HEK293 (cell line): ENCODE results near the gene CFAP57.

Source experiments
- CTCF ChIA-PET: fragments of 350-600 bp; formaldehyde crosslinking; extraction: SDS; loops from one replicate; lab custom pipeline; 2021; ENCODE audit warnings: antibody characterized with exemption; lab: Yijun Ruan, JAX
- POLR2A ChIA-PET: fragments of 300-600 bp; formaldehyde crosslinking; extraction: SDS; loops from one replicate; lab custom pipeline; 2020; ENCODE audit warnings: antibody characterized with exemption, inconsistent platforms; lab: Yijun Ruan, JAX
- H3K27ac ChIP-seq: fragments of 200-500 bp; sonication (Bioruptor generic); 2 replicates; pipeline ENCODE4 v1.5.1; 2014; ENCODE audit warnings: low read depth, low read length, control low read depth, inconsistent platforms; ENCODE audit errors: extremely low read depth
- H3K36me3 ChIP-seq, 2 experiments: fragments of 200-500 bp in 1 of 2; sonication (Bioruptor generic) in 1 of 2; 1 replicate in 1 of 2; 2 replicates in 1 of 2; pipeline ENCODE4 v1.5.1; 2014 to 2017; ENCODE audit warnings: inconsistent platforms in 2 of 2, low read length in 2 of 2; ENCODE audit not compliant: control insufficient read depth in 2 of 2, insufficient read depth in 1 of 2
- H3K4me1 ChIP-seq: fragments of 200-500 bp; sonication (Bioruptor generic); 2 replicates; pipeline ENCODE4 v1.5.1; 2014; ENCODE audit warnings: mild to moderate bottlenecking, low read length, inconsistent platforms; ENCODE audit not compliant: control insufficient read depth, insufficient read depth
- H3K4me3 ChIP-seq: 2 replicates; pipeline ENCODE4 v1.5.1; 2011; ENCODE audit warnings: low read depth, mild to moderate bottlenecking, control low read depth, low read length, moderate library complexity
- H3K9me3 ChIP-seq: fragments of 200-500 bp; sonication (Bioruptor generic); 2 replicates; pipeline ENCODE4 v1.5.1; 2014; ENCODE audit warnings: low read depth, low read length, inconsistent platforms; ENCODE audit not compliant: control insufficient read depth, insufficient read depth
- GLI2 ChIP-seq: fragments of 450-650 bp; formaldehyde crosslinking; IDR thresholded peaks from 2 replicates; pipeline ENCODE4; 2017; ENCODE audit warnings: missing biosample characterization, missing genetic modification characterization, low read depth, borderline replicate concordance
- KLF17 ChIP-seq: fragments of 450-650 bp; formaldehyde crosslinking; IDR thresholded peaks from 2 replicates; pipeline ENCODE4 v1.5.1; 2016; ENCODE audit warnings: missing biosample characterization, missing genetic modification characterization
- KLF9 ChIP-seq: fragments of 450-650 bp; formaldehyde crosslinking; IDR thresholded peaks from 2 replicates; pipeline ENCODE4 v1.5.1; 2016; ENCODE audit warnings: missing biosample characterization, missing genetic modification characterization, low read depth
- PATZ1 ChIP-seq: fragments of 450-650 bp; formaldehyde crosslinking; IDR thresholded peaks from 2 replicates; pipeline ENCODE4 v1.5.1; 2016; ENCODE audit warnings: missing biosample characterization, missing genetic modification characterization
- SETDB1 ChIP-seq: IDR thresholded peaks from one replicate; pipeline ENCODE4 v1.6.1; 2017; ENCODE audit warnings: mild to moderate bottlenecking, low read length, moderate library complexity, mixed read lengths; ENCODE audit not compliant: insufficient read length
- ZBTB48 ChIP-seq: fragments of 450-650 bp; formaldehyde crosslinking; IDR thresholded peaks from 2 replicates; pipeline ENCODE4 v1.5.1; 2016; ENCODE audit warnings: missing biosample characterization, missing genetic modification characterization
- ZFP37 ChIP-seq: fragments of 450-650 bp; formaldehyde crosslinking; IDR thresholded peaks from 2 replicates; pipeline ENCODE4 v1.5.1; 2016; ENCODE audit warnings: missing biosample characterization, missing genetic modification characterization
- ZNF112 ChIP-seq: fragments of 450-650 bp; formaldehyde crosslinking; IDR thresholded peaks from 2 replicates; pipeline ENCODE4 v1.5.0; 2017; ENCODE audit warnings: missing biosample characterization, missing genetic modification characterization
- ZNF114 ChIP-seq: fragments of 450-650 bp; formaldehyde crosslinking; IDR thresholded peaks from 2 replicates; pipeline ENCODE4 v1.5.0; 2017; ENCODE audit warnings: missing biosample characterization, missing genetic modification characterization
- ZNF146 ChIP-seq: fragments of 450-650 bp; formaldehyde crosslinking; IDR thresholded peaks from 2 replicates; pipeline ENCODE4 v1.5.1; 2016; ENCODE audit warnings: missing biosample characterization, missing genetic modification characterization
- ZNF157 ChIP-seq: fragments of 450-650 bp; formaldehyde crosslinking; IDR thresholded peaks from 2 replicates; pipeline ENCODE4 v1.5.1; 2016; ENCODE audit warnings: missing biosample characterization, missing genetic modification characterization
- ZNF16 ChIP-seq: fragments of 450-650 bp; formaldehyde crosslinking; IDR thresholded peaks from 2 replicates; pipeline ENCODE4 v1.5.1; 2016; ENCODE audit warnings: low read depth, missing biosample characterization, missing genetic modification characterization
- ZNF174 ChIP-seq: fragments of 450-650 bp; formaldehyde crosslinking; IDR thresholded peaks from 2 replicates; pipeline ENCODE4 v1.5.0; 2017; ENCODE audit warnings: missing biosample characterization, mild to moderate bottlenecking, missing genetic modification characterization
- ZNF2 ChIP-seq: fragments of 450-650 bp; formaldehyde crosslinking; IDR thresholded peaks from 2 replicates; pipeline ENCODE4 v1.5.1; 2016; ENCODE audit warnings: missing biosample characterization, missing genetic modification characterization
- ZNF366 ChIP-seq: fragments of 450-650 bp; formaldehyde crosslinking; conservative IDR thresholded peaks from 2 replicates; pipeline ENCODE4 v1.5.1; 2016; ENCODE audit warnings: missing biosample characterization, missing genetic modification characterization
- ZNF391 ChIP-seq: fragments of 450-650 bp; formaldehyde crosslinking; IDR thresholded peaks from 2 replicates; pipeline ENCODE4 v1.5.1; 2016; ENCODE audit warnings: low read depth, missing biosample characterization, missing genetic modification characterization, borderline replicate concordance
- ZNF404 ChIP-seq: fragments of 450-650 bp; formaldehyde crosslinking; IDR thresholded peaks from 2 replicates; pipeline ENCODE4 v1.5.1; 2017; ENCODE audit warnings: missing biosample characterization, missing genetic modification characterization
- ZNF48 ChIP-seq: fragments of 450-650 bp; formaldehyde crosslinking; IDR thresholded peaks from 2 replicates; pipeline ENCODE4 v1.5.1; 2016; ENCODE audit warnings: missing biosample characterization, missing genetic modification characterization
- ZNF510 ChIP-seq: fragments of 450-650 bp; formaldehyde crosslinking; IDR thresholded peaks from 2 replicates; pipeline ENCODE4 v1.5.1; 2018; ENCODE audit warnings: mild to moderate bottlenecking, missing genetic modification characterization, missing biosample characterization; ENCODE audit not compliant: insufficient replicate concordance
- ZNF529 ChIP-seq: fragments of 450-650 bp; formaldehyde crosslinking; IDR thresholded peaks from 2 replicates; pipeline ENCODE4 v1.5.1; 2017; ENCODE audit warnings: missing genetic modification characterization, missing biosample characterization; ENCODE audit not compliant: insufficient replicate concordance
- ZNF558 ChIP-seq: fragments of 450-650 bp; formaldehyde crosslinking; IDR thresholded peaks from 2 replicates; pipeline ENCODE4 v1.5.1; 2016; ENCODE audit warnings: missing biosample characterization, missing genetic modification characterization
- ZNF585B ChIP-seq: fragments of 450-650 bp; formaldehyde crosslinking; IDR thresholded peaks from 2 replicates; pipeline ENCODE4 v1.5.1; 2016; ENCODE audit warnings: missing biosample characterization, missing genetic modification characterization
- ZNF596 ChIP-seq: fragments of 450-650 bp; IDR thresholded peaks from 2 replicates; pipeline ENCODE4 v1.5.0; 2018; ENCODE audit warnings: missing biosample characterization, mild to moderate bottlenecking, missing genetic modification characterization, moderate library complexity
- ZNF654 ChIP-seq: fragments of 450-650 bp; formaldehyde crosslinking; IDR thresholded peaks from 2 replicates; pipeline ENCODE4 v1.5.1; 2016; ENCODE audit warnings: low read depth, missing biosample characterization, missing genetic modification characterization
- ZNF692 ChIP-seq: fragments of 450-650 bp; formaldehyde crosslinking; IDR thresholded peaks from 2 replicates; pipeline ENCODE4 v1.5.1; 2016; ENCODE audit warnings: missing biosample characterization, missing genetic modification characterization
- ZNF747 ChIP-seq: fragments of 450-650 bp; formaldehyde crosslinking; IDR thresholded peaks from 2 replicates; pipeline ENCODE4 v1.5.1; 2016; ENCODE audit warnings: missing biosample characterization, missing genetic modification characterization
- ZSCAN18 ChIP-seq: fragments of 450-650 bp; formaldehyde crosslinking; IDR thresholded peaks from 2 replicates; pipeline ENCODE4 v1.5.1; 2016; ENCODE audit warnings: missing biosample characterization, missing genetic modification characterization

CFAP57 gene

GRCh38 chr1:43274804-43275180, 102.7 kb downstream of the CFAP57 start:
- Histone ChIP-seq H3K27ac (no peak overlapping the region), H3K4me1 (no peaks in the 10 kb centered on the region), H3K9me3 (no peaks in the 10 kb centered on the region), H3K36me3 (no peaks in the 10 kb centered on the region), H3K4me3 (no peak overlapping the region)
- POLR2A ChIA-PET, result no interaction called here
- CTCF ChIA-PET, result no interaction called here
- TF ChIP-seq ZBTB48, result no peak
- TF ChIP-seq SETDB1, result peak; percentile 4

GRCh38 chr1:43275826-43276620, 103.9 kb downstream of the CFAP57 start:
- Histone ChIP-seq H3K4me1 (no peaks in the 10 kb centered on the region), H3K27ac (no peak overlapping the region), H3K9me3 (no peaks in the 10 kb centered on the region), H3K4me3 (no peak overlapping the region), H3K36me3 (no peaks in the 10 kb centered on the region)
- POLR2A ChIA-PET, result no interaction called here
- CTCF ChIA-PET, result no interaction called here
- no peak for TF ChIP-seq ZNF510 (tag by site-specific recombination)
- TF ChIP-seq ZNF391 (tag by site-specific recombination), result no peak
- no peak for TF ChIP-seq ZNF48 (tag by site-specific recombination)
- TF ChIP-seq ZNF558 (tag by site-specific recombination), result no peak
- no peak for TF ChIP-seq GLI2 (tag by site-specific recombination)
- no peak for TF ChIP-seq ZNF747 (tag by site-specific recombination)
- TF ChIP-seq KLF17, result no peak
- TF ChIP-seq ZNF16 (tag by site-specific recombination), result no peak
- no peak for TF ChIP-seq ZNF529 (tag by site-specific recombination)
- no peak for TF ChIP-seq ZNF112 (tag by site-specific recombination)
- no peak for TF ChIP-seq ZFP37
- TF ChIP-seq ZNF157 (tag by site-specific recombination), result no peak
- no peak for TF ChIP-seq ZSCAN18 (tag by site-specific recombination)
- TF ChIP-seq ZNF585B, result no peak
- TF ChIP-seq ZNF596 (tag by site-specific recombination), result no peak
- TF ChIP-seq ZNF146, result no peak
- TF ChIP-seq ZNF404 (tag by site-specific recombination), result no peak
- no peak for TF ChIP-seq ZNF2 (tag by site-specific recombination)
- no peak for TF ChIP-seq ZNF174 (tag by site-specific recombination)
- TF ChIP-seq KLF9 (tag by site-specific recombination), result no peak

GRCh38 chr1:43276673-43277072, 104.5 kb downstream of the CFAP57 start:
- POLR2A ChIA-PET, result no interaction called here
- CTCF ChIA-PET, result no interaction called here
- H3K4me3 ChIP-seq, result no peak overlapping the region
- H3K27ac ChIP-seq, result no peak overlapping the region
- TF ChIP-seq ZNF114 (tag by site-specific recombination) (no peak), PATZ1 (tag by site-specific recombination) (no peak), ZNF692 (no peak), ZNF366 (tag by site-specific recombination) (no peak), ZNF654 (tag by site-specific recombination) (no peak)
- TF ChIP-seq, all 188 proteins: peak for 0
- Histone ChIP-seq H3K9me3 (no peaks in the 10 kb centered on the region), H3K4me1 (no peaks in the 10 kb centered on the region), H3K36me3 (no peaks in the 10 kb centered on the region)
